Choroid plexus epithelial cell (primary cell): ENCODE data around the gene MXRA8.

ENCODE experiments used
- DNase-seq: peaks from one replicate; pipeline ENCODE4 v3.0.0-alpha.2; 2010; ENCODE audit warnings: low read depth
- H3K4me3 ChIP-seq: 2 replicates; pipeline ENCODE4 v1.5.1; 2011; ENCODE audit warnings: low read depth, mild to moderate bottlenecking, control low read depth, low read length, moderate library complexity
- CTCF ChIP-seq: conservative IDR thresholded peaks from 2 replicates; pipeline ENCODE4 v1.5.1; 2011; ENCODE audit warnings: low read depth, mild to moderate bottlenecking, control low read depth, inconsistent platforms, low read length, moderate library complexity

The MXRA8 gene

GRCh38 chr1:1345860-1346500 is 12.4 kb downstream of the MXRA8 start:
- DNase-seq, result no peak
- H3K4me3 ChIP-seq, result no peak overlapping the region
- no peak for TF ChIP-seq CTCF

GRCh38 chr1:1345384-1345783 is 13.0 kb downstream of the MXRA8 start:
- no peak for DNase-seq
- no peak for TF ChIP-seq CTCF
- no peak overlapping the region for H3K4me3 ChIP-seq

- H3K4me3 ChIP-seq, result no peak overlapping the region
- TF ChIP-seq CTCF, result peak; percentile 60
- DNase-seq, result peak; percentile 51
These were observed 13.5 kb downstream of the MXRA8 start for GRCh38 chr1:1344655-1345361.

- no peak for DNase-seq
- TF ChIP-seq CTCF, result no peak
- H3K4me3 ChIP-seq, result no peak overlapping the region
These were observed 14.4 kb downstream of the MXRA8 start for GRCh38 chr1:1343811-1344421.

- DNase-seq, result no peak
- no peak overlapping the region for H3K4me3 ChIP-seq
- no peak for TF ChIP-seq CTCF
These were observed 15.7 kb downstream of the MXRA8 start for GRCh38 chr1:1342584-1343115.

- no peak overlapping the region for H3K4me3 ChIP-seq
- no peak for TF ChIP-seq CTCF
- no peak for DNase-seq
These were observed 16.2 kb downstream of the MXRA8 start for GRCh38 chr1:1342061-1342562.
